ENCODE measurements around the gene NFATC4. TPM values are rescaled to one million over a fixed set of nuclear protein-coding genes. Genes with fewer than 3 reads are reported as not detected.

NFATC4 gene
- 30.3 and 71.0 TPM in 2 replicates for total RNA-seq

DNA sequence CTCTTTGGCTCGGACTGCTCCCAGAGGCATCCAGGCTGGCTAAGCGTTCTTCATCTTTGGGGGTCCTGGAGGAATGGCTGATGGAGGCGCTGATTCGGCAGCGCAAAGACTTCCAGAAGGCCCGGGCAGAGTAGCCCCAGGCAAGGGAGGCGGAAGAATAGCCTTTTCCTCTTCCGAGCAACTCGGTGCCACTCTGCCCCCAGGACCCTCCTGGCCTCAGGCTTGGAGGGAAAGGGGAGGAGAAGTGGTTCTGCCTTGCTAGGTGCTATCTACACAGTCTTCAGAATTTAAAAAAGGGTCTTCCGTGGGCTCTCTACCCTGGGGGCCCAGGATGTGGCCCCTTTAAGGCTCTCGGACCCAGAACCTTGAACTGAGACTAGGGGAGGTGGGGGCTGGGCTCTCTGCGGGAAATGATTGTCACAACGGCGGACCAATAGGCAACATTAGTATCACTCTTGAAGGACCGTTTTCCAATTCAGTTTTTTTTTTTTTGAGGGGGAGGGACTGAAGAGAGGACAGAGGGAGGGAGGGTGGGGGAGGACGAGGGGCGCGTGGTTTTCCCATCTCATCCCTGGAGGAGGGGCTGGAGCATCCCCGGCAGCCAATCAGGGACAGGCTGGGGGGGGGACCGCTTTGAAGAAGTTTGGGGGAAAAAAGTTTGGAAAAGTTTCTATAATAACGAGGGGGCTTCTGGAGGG lies at the start of gene NFATC4:
Gene NFATC4 (plus strand): TSS at position 671 of the 698 bp plus-strand sequence. CDS start 157 bp downstream, outside the sequence.

DNA sequence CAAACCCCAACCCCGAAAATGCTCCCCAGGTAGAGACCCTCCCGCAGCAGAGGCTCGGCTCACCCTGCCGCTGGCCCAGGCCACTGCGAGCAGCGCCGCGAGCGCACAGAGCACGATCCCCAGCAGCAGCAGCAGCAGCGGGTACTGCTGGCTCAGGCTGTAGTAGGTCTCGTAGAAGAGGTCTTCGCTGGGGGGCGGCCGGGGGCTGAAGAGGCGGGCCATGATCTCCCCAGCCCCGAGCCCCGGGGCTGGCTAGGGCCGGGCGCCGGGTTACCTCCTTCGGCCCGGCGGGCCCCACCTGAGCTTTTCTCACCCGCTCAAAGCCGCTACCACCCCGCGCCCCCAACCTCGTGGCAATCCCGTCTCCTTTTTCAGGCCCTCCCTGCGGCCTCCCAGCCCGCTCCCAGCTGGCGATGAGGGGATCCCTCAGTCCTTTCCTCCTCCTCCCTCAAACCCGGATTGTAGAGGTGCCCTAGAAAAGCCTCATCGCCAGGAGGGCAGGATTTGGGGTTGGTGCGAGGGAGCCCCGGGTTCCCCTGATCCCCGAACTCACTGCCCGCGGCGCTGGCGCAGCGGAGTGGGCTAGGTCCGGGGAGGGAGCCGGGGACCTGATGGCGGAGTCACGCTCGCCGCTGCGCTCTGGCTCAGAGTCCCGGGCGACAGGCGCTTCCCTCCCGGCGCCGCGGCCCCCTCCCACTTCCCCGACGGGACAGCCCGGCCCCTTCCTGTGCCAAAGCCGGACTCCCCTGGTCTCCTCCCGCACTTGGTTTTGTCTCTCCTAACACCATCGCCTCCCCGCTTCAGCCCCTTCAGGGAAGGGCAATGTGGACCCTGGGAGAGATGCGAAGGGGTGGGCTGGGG lies 33.3 kb upstream of the NFATC4 start, which contains the start of gene ADCY4:
Gene ADCY4 (minus strand): TSS at position 641 of the 861 bp plus-strand sequence. CDS start 419 bp downstream, at position 222.

DNA sequence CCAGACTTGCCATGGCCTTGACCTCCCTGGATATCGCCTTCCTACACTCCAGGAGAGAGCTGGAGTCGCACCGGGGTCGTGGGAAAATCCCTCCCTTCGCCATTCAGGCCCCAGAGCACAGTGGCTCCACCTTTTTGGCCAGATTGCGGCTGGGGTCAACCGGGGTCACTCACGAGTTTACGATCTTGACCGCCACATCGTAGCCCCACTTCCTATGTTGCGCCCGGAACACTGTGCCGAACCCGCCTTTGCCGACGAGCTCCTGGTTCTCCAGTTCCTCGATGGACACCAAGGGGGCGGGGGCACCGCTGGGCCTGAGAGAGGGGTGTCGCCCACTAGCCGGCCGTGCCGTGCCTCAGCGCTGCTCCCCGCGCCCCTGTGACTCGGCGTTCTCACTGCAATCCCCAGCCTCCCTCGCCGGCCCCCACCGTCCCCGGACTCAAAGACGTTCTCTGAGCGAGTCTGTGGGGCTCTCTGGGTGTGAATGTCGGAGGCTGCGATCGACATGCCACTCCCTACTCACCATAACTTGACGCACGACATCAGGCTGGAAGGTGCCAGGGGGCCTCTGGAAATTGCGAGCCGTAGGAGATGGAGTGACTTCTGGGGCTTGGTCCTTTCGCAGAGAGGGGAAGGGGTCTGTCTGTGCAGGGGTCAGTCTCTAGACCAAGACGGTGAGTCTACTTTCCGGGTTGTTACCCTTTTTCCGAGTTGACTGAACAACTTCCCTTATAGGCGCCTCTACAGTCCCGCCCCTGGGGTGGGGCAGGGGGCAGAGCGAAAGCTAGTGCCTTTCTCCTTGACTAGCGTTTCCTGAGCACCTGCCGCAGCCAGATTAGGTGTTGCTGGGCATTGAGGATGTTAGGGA lies 28.5 kb upstream of the NFATC4 start, which contains the start of gene RIPK3:
Gene RIPK3 (minus strand): TSS at position 708 of the 868 bp plus-strand sequence. CDS start 165 bp downstream, at position 543.

DNA sequence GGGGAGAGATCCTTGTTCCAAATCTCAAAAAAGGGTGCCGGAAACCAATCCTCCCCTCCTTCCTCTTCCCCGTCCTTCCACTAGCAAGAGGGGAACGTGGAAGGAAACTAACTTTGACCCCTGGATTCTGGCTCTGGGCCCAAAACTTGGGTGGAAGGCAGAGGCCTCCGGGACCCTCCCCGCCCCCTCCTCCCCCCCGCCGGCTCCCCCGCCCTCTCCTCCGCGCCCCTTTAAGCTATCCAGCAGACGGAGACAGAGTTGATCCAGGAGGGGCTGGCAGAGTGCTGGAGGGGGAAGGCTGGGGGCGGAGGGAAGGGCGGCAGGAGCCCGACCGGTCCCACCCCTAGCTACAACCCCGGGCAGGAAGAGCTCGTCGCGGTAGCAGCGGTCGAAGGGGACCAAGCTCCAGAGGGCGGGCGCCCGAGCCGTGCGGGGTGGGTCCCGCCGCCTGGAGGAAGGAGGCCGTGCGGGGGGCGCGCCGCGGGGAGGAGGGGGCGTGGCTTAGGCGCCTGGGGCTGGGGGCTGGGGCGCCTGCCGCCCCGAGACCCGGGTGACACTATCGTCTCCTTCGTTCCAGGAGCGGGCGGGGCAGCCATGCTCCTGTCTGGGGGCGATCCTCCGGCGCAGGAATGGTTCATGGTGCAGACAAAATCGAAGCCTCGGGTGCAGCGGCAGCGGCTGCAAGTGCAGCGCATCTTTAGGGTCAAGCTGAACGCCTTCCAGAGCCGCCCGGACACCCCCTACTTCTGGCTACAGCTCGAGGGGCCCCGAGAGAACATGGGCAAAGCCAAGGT lies 30.9 kb downstream of the NFATC4 start, which contains the start of gene NYNRIN:
Gene NYNRIN (plus strand): TSS at position 351 of the 794 bp plus-strand sequence. CDS start 244 bp downstream, at position 595.

Other genes starting within 250 kb of the NFATC4 start
- gene FITM1, start 237.5 kb upstream of the NFATC4 start, total RNA-seq: not detected in 2 replicates
- 69.4 and 88.5 TPM in 2 replicates for gene PSME1, start 232.0 kb upstream of the NFATC4 start, total RNA-seq
- 20.6 and 31.1 TPM in 2 replicates for gene EMC9, start 226.6 kb upstream of the NFATC4 start, total RNA-seq
- 81.5 and 136 TPM in 2 replicates for gene PSME2, start 221.6 kb upstream of the NFATC4 start, total RNA-seq
- gene RNF31, start 220.7 kb upstream of the NFATC4 start, total RNA-seq: 22.6 and 28.8 TPM in 2 replicates
- gene IRF9, start 206.9 kb upstream of the NFATC4 start, total RNA-seq: 55.5 and 58.9 TPM in 2 replicates
- 0.56 and 0.77 TPM in 2 replicates for gene REC8, start 196.1 kb upstream of the NFATC4 start, total RNA-seq
- 26.5 and 79.8 TPM in 2 replicates for gene IPO4, start 179.4 kb upstream of the NFATC4 start, total RNA-seq
- 78.4 and 80.1 TPM in 2 replicates for gene TM9SF1, start 172.7 kb upstream of the NFATC4 start, total RNA-seq
- under 0.01 TPM in 1 of 2 replicates, not detected in the other for gene TSSK4, start 162.5 kb upstream of the NFATC4 start, total RNA-seq
- gene CHMP4A, start 154.7 kb upstream of the NFATC4 start, total RNA-seq: 23.4 and 25.1 TPM in 2 replicates
- 15.9 and 18.0 TPM in 2 replicates for gene MDP1, start 152.1 kb upstream of the NFATC4 start, total RNA-seq
- gene NEDD8, start 135.8 kb upstream of the NFATC4 start, total RNA-seq: 142 and 224 TPM in 2 replicates
- gene GMPR2, start 135.3 kb upstream of the NFATC4 start, total RNA-seq: 63.6 and 103 TPM in 2 replicates
- 48.3 and 58.3 TPM in 2 replicates for gene TINF2, start 125.6 kb upstream of the NFATC4 start, total RNA-seq
- gene TGM1, start 105.0 kb upstream of the NFATC4 start, total RNA-seq: 0.19 and 0.85 TPM in 2 replicates
- 24.0 and 28.0 TPM in 2 replicates for gene RABGGTA, start 96.6 kb upstream of the NFATC4 start, total RNA-seq
- gene DHRS1, start 68.4 kb upstream of the NFATC4 start, total RNA-seq: 9.0 and 9.9 TPM in 2 replicates
- gene NOP9, start 68.3 kb upstream of the NFATC4 start, total RNA-seq: 19.7 and 34.7 TPM in 2 replicates
- gene CIDEB, start 60.2 kb upstream of the NFATC4 start, total RNA-seq: 1.5 and 1.7 TPM in 2 replicates
- 1.3 and 3.1 TPM in 2 replicates for gene LTB4R2, start 58.0 kb upstream of the NFATC4 start, total RNA-seq
- 1.5 and 1.7 TPM in 2 replicates for gene LTB4R, start 56.7 kb upstream of the NFATC4 start, total RNA-seq
- gene ADCY4, start 33.1 kb upstream of the NFATC4 start, total RNA-seq: 5.6 and 15.5 TPM in 2 replicates
- 0.19 and 0.56 TPM in 2 replicates for gene RIPK3, start 28.2 kb upstream of the NFATC4 start, total RNA-seq
- gene NYNRIN, start 30.8 kb downstream of the NFATC4 start, total RNA-seq: 3.5 and 6.8 TPM in 2 replicates
- gene CBLN3, start 61.5 kb downstream of the NFATC4 start, total RNA-seq: 1.5 and 5.9 TPM in 2 replicates
- 45.6 and 53.8 TPM in 2 replicates for gene KHNYN, start 61.8 kb downstream of the NFATC4 start, total RNA-seq
- 8.2 and 10.4 TPM in 2 replicates for gene SDR39U1, start 74.6 kb downstream of the NFATC4 start, total RNA-seq
- gene CMA1, start 140.1 kb downstream of the NFATC4 start, total RNA-seq: not detected in 2 replicates
- not detected in 2 replicates for gene CTSG, start 208.1 kb downstream of the NFATC4 start, total RNA-seq
- not detected in 2 replicates for gene GZMH, start 241.5 kb downstream of the NFATC4 start, total RNA-seq